H1 (cell line): ENCODE data around the gene ZNF212. TPM values are rescaled to one million over a fixed set of nuclear protein-coding genes. Genes with fewer than 3 reads are reported as not detected.

Experiments used
- BRCA1 ChIP-seq: IDR thresholded peaks from 2 replicates; pipeline ENCODE4 v1.6.1; 2012; ENCODE audit warnings: low read depth, low read length, improper control_type of control experiment
- polyA plus RNA-seq, 7 experiments: library from polyadenylated mRNA; depleted of rRNA in 3 of 7; stranded (reverse) in 5 of 7; unstranded in 2 of 7; fragments of >200 nt in 5 of 7; fragments of 200-250 nt in 2 of 7; gene quantifications; 1 replicate in 5 of 7; 2 replicates in 1 of 7; 4 replicates in 1 of 7; pipeline versions ENCODE4 v1.2.1 to v1.2.3, GENCODE V29; 2011 to 2013; ENCODE audit warnings: missing spikeins in 2 of 7, mixed read lengths in 2 of 7
- total RNA-seq: library from RNA; stranded (reverse); fragmentation: NEBNext Ultra II Directional; extraction: Animal tissue kit (Norgen Biotek cat#: 25700); gene quantifications from 2 replicates; pipeline ENCODE4 v1.2.1, GENCODE V29; 2021

The ZNF212 gene
- total and polyA plus RNA-seq, 2 of the 8 experiments (the other 6 are each of a cell fraction or from before 2014, with no cell fraction given) = 6.7 to 19.3 TPM

GRCh38 chr7:149291781-149292461, 52.5 kb downstream of the ZNF212 start (continued):
- no peak for TF ChIP-seq BRCA1
